Uterus (tissue), 4 donors: ENCODE measurements around the gene WSCD2. TPM values are rescaled to one million over a fixed set of nuclear protein-coding genes. Genes with fewer than 3 reads are reported as not detected.

Source experiments
- DNase-seq, 2 donors: peaks; one replicate each; pipeline ENCODE4 v3.0.0-alpha.2; 2019 to 2020
- H3K27ac ChIP-seq, 2 donors: fragments of 200-600 bp; sonication (generic); 1 replicate in 1 of 2; 2 replicates in 1 of 2; pipeline ENCODE4 v1.5.1; 2016 to 2018
- H3K27me3 ChIP-seq, 2 donors: fragments of 200-600 bp; sonication (generic); one replicate each; pipeline ENCODE4 v1.5.1; 2018 to 2019; ENCODE audit warnings: control low read depth in 1 of 2
- H3K36me3 ChIP-seq, 2 donors: fragments of 200-600 bp; sonication (generic); one replicate each; pipeline ENCODE4 v1.5.1; 2019; ENCODE audit warnings: control low read depth in 1 of 2
- H3K4me1 ChIP-seq, 2 donors: fragments of 200-600 bp; sonication (generic); one replicate each; pipeline ENCODE4 v1.5.1; 2018 to 2019; ENCODE audit warnings: control low read depth in 1 of 2
- H3K4me3 ChIP-seq, 2 donors: fragments of 200-600 bp; sonication (generic); 1 replicate in 1 of 2; 2 replicates in 1 of 2; pipeline ENCODE4 v1.5.1; 2018 to 2019; ENCODE audit warnings: mild to moderate bottlenecking in 1 of 2
- H3K9me3 ChIP-seq, 2 donors: fragments of 200-600 bp; sonication (generic); one replicate each; pipeline ENCODE4 v1.5.1; 2019; ENCODE audit warnings: control low read depth in 1 of 2
- CTCF ChIP-seq, 4 experiments: fragments of 200-600 bp in 2 of 4; fragments of 450-650 bp in 2 of 4; sonication (generic) in 2 of 4; IDR thresholded peaks; one replicate each; pipeline ENCODE4 v1.5.1; 2016 to 2019; ENCODE audit warnings: antibody characterized with exemption in 4 of 4, mild to moderate bottlenecking in 2 of 4, moderate library complexity in 1 of 4
- POLR2A ChIP-seq, 2 donors: fragments of 450-650 bp; IDR thresholded peaks; one replicate each; pipeline ENCODE4 v1.6.1; 2016; ENCODE audit warnings: antibody characterized with exemption in 2 of 2, mild to moderate bottlenecking in 1 of 2, moderate library complexity in 1 of 2
- intact Hi-C: fragments of 100-400 bp; cut with DNase I; formaldehyde crosslinking; loops from one replicate; pipeline ENCODE4 v1.15.1; 2023; ENCODE audit warnings: low total_unique reads
- total RNA-seq, 4 donors: library from RNA; depleted of rRNA in 3 of 4; stranded (reverse); fragments of >200 nt in 3 of 4; gene quantifications; one replicate each; pipeline versions ENCODE4 v1.1.0 to v1.2.4, GENCODE V29; 2014 to 2023
- donor health status: DM: yes; HTN: yes; CAD: no.

Gene WSCD2
- total RNA-seq, 4 donors from 2014 or later: 3.3 to 65.3 (median 17.2) TPM

GRCh38 chr12:108097160-108097911 lies 31.8 kb upstream of the WSCD2 start:
- Histone ChIP-seq H3K27ac (no peak overlapping the region), H3K9me3 (no peaks in the 10 kb centered on the region), H3K36me3 (no peaks in the 10 kb centered on the region), H3K4me3 (no peak overlapping the region), H3K4me1 (no peaks in the 10 kb centered on the region), H3K27me3 (no peaks in the 10 kb centered on the region)
- TF ChIP-seq CTCF (IDR thresholded peaks at IDR 0.05) (no peak), POLR2A (IDR thresholded peaks at IDR 0.05) (no peak)
- intact Hi-C loops: loop anchor here (5.0 kb wide), 1 partner anchor 95 kb away; no protein-coding TSS in a partner anchor
- no peak for DNase-seq

DNA sequence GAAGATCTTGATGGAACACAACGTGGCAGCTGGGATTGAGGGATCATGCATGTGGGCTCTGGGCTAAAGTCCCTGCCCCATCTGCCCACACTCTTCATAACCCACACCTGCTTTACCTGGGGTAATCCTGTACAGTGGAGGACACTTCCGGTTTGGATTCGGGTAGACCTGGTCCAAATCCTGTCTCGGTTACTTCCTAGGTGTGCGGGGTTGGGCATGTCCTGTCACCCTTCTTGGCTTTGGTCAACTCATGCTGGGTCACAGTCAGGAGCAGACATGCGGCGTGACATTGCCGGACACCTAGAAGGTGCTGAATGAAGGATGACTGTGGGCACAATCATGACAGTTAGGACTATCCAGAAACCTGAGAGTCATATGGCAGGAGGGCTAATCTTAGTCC lies 30.7 kb upstream of the WSCD2 start:
- no peak for DNase-seq
- no peaks in the 10 kb centered on the region for H3K36me3 ChIP-seq
- H3K4me1 ChIP-seq: no peaks in the 10 kb centered on the region
- intact Hi-C loops: loop anchor here (5.0 kb wide), 1 partner anchor 94 kb away; no protein-coding TSS in a partner anchor
- H3K4me3 ChIP-seq: no peak overlapping the region
- no peaks in the 10 kb centered on the region for H3K27me3 ChIP-seq
- H3K9me3 ChIP-seq: no peaks in the 10 kb centered on the region
- H3K27ac ChIP-seq: no peak overlapping the region
- no peak for TF ChIP-seq CTCF (IDR thresholded peaks at IDR 0.05)
- no peak for TF ChIP-seq POLR2A (IDR thresholded peaks at IDR 0.05)

DNA sequence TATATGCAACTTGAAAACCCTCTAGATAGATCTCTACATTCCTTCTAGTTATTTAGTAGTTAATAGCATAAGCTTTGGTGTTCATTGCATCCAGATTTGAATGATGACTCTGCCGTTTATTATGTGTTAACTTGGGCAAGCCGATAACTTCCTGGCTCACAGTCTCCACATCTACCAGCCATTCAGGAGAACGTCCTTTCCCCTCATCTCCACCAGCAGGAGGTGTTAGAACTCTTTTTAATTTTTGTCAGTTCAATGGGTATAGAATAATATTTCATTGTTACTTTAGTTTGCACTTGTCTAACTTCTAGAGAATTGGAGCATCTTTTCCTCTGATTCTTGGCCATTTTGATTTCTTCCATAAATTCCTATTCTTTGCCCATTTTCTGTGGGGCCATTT lies 30.0 kb upstream of the WSCD2 start:
- Histone ChIP-seq H3K27me3 (no peaks in the 10 kb centered on the region), H3K4me1 (no peaks in the 10 kb centered on the region), H3K27ac (no peak overlapping the region), H3K36me3 (no peaks in the 10 kb centered on the region), H3K4me3 (no peak overlapping the region), H3K9me3 (no peaks in the 10 kb centered on the region)
- no peak for DNase-seq
- TF ChIP-seq POLR2A (IDR thresholded peaks at IDR 0.05) (no peak), CTCF (IDR thresholded peaks at IDR 0.05) (peak; percentile 61 to 65 (median 63))
- intact Hi-C loops: loop anchor here (5.0 kb wide), 1 partner anchor 93 kb away; no protein-coding TSS in a partner anchor

DNA sequence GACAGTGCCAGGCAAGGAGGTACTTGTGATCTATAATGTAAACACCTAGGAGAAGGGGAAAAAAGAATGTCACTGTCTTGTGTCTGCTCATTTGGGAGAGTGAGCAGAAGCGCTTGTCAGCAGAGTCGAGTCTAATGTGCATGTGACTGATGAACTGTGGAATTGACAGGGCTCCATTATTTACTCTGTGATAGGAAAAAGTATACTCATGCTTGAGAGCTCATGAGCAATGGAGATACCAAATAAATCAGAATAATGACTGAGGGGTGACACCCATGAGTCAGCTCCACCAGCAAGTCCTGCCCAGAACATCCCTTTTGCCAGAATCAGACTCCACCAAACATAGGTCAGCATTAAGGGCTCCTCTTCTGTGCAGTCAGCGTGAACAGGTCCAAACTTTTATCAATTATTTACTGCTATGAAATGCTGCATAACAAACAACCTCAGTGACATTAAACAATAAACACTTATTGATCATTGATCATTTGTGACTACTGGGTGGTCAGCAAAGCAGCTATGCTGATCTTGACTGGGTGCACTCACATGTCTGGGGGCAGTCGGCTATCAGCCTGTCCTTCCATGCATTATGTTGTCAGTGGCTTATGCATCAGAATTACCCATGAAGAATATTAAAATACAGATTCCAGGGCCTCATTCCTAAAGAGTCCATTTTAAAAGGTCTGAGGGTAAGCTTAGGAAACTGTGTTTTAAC lies 29.2 kb upstream of the WSCD2 start:
- Histone ChIP-seq H3K4me1 (no peaks in the 10 kb centered on the region), H3K27ac (peak overlapping the region in 1 of 2 donors; percentile 34), H3K27me3 (no peaks in the 10 kb centered on the region), H3K9me3 (no peaks in the 10 kb centered on the region), H3K4me3 (no peak overlapping the region), H3K36me3 (no peaks in the 10 kb centered on the region)
- DNase-seq: no peak
- TF ChIP-seq POLR2A (IDR thresholded peaks at IDR 0.05) (no peak), CTCF (IDR thresholded peaks at IDR 0.05) (no peak)
- intact Hi-C loops: loop anchor here (5.0 kb wide), 1 partner anchor 92 kb away; no protein-coding TSS in a partner anchor

DNA sequence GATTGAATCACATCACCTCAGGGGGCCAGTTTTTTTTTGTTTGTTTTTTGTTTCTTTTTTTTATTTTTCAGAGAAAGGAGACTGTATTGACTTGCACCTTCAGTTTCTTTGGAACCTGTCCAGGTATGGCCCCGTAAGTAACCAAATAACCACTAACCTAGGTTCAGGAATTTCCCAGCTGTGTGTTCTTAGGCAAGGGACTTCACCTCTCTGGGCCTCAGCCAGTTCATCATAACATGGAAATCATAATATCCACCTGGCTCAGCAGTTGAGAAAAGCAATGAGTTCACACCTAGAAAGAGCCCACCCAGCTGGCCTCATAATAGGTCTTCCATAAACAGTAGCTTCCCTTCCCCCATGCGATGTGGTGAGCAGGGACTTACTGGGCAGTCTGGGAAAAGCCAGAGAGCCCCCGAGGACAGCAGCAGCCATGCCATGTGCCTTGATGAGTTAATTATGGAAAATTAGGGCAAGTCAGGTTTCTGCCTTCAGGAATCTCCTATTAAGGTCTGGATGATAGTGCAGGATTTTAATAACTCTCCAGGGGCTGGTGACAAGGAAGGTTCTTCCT lies 27.4 kb upstream of the WSCD2 start:
- Histone ChIP-seq H3K27ac (no peak overlapping the region), H3K36me3 (no peaks in the 10 kb centered on the region), H3K4me3 (no peak overlapping the region), H3K27me3 (no peaks in the 10 kb centered on the region), H3K9me3 (no peaks in the 10 kb centered on the region), H3K4me1 (no peaks in the 10 kb centered on the region)
- TF ChIP-seq CTCF (IDR thresholded peaks at IDR 0.05) (no peak), POLR2A (IDR thresholded peaks at IDR 0.05) (no peak)
- intact Hi-C loops: no loop called here
- no peak for DNase-seq
